CD4-positive, alpha-beta T cell treated with Interleukin-10 for 1 hour (primary cell): ENCODE data around the gene MIPEP.

ENCODE experiments used
- DNase-seq: peaks from one replicate; pipeline ENCODE4 v3.0.0-alpha.2; 2020

The MIPEP gene

DNA sequence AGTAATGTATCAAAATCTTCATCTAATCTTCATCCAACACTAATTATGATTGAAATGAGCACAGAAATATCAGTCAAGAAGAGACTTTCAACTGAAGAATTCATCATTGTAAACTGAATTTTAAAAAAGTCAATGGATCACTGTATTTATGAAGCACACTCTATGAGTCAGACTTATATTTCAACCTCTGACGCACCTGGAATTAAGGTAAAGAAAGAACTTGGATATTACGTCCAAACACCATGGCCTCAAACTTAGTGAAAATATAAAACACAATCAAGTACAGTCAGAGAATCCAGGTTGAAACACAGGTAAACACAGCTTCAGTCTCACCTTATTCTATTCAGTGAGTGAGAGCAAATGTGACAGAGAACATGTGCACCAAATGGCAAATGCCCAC, 39.5 kb downstream of the MIPEP start:
- no peak for DNase-seq

DNA sequence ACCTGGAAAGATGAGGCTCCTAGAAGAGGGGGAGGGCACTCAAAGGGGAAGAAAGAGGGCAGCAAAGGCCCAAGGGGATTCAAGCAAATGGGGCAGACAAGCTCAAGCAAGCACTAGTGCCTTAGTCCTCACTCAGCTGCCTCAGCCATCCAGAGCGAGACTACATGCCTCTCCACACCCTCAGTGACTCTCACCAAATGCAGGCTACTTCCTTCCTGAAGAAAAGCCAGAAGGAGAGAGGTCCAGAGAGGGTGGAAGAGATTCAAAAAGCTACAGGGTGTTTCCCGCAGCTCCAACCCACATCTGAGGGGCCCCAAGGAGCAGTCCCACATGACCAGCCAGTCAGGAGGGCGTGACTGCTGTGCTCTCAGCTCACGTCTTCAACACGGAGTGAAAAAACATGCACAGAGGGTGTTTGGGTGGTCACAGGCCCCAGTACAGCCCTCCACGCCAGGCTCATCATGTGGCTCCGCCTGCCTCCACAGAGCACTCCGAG, 40.5 kb downstream of the MIPEP start:
- no peak for DNase-seq

DNA sequence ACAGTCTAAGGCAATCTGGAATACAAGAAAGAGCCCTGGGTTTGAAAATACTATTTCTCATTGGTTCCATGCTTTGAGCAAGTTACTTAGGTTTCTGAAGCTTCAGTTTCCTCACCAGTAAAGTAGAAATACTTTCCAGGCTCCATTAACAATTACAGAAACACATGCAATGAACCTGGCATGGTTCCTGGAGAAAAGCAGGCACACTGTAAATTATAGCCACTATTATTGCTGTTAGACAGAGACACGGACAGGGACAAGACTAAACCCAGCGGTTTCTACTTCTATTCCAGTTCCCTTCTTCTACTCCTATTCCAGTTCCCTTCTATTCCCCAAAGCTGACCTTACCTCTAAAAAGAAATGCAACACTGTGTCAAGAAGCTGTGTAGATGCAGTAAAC, 41.2 kb downstream of the MIPEP start:
- DNase-seq, result no peak

DNA sequence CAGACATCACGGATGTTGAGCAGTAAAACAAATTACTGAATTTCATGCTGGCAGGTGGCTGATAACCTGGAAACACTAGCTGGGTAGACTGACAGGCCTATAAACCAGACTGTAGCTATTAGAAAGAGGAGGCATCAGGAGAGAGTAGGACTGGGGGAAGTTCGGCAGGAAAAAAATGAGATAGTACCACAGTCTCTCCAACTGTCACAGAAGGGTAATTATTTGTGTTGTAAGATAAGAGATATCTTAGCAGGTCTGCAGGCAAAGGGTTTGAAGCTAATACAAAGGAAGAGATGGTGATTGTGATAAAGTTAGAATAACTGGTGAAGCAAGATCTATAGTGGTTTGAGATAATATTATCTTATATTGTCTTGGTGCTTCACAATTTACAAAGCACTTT, 41.7 kb downstream of the MIPEP start:
- no peak for DNase-seq

DNA sequence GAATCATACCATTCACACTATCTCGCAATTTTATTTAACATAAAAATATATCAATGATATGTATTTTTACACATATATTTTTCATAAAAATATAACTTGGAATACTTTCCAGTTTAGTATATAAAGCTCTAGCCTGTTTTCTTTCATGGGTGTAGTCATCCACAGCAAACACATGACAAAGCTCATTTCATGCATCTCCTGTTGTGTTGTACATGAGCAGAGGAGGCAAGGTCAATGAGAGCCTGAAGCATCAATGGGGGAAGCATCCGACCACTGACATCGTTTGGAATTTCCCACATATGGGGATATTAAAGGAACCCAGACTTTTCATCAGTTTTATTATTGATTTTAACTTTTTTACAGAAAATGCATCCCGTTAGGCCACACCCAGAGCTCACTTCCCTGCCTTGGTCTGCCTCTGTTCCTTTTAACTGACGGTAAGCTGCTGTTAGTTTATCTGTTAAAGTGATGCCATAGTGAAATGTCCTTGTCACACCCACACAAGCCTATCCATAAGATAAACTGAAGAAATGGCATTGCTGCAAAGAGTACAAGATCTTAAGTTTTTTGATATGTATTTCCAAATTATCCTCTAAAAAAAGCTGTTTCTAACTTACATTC, 44.0 kb downstream of the MIPEP start:
- no peak for DNase-seq

DNA sequence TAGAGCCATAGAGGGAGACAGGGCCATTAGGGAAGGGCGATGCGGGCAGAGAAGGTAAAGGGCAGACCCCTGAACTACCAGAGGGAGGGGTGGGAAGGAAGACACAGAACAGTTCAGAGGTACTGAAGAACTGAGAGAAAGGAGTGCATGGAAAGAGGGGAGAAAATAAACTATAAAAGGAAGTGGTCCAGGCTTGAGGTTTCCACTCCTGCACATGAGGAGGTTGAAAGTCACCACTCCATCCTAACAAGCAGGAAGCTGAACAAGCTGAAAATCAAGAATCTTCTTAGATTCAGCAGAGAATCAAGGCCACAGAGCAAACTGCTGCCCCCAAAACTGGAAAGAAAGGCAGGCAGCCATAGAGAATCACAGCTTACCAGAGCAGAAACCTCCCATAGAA, 45.1 kb downstream of the MIPEP start:
- no peak for DNase-seq

DNA sequence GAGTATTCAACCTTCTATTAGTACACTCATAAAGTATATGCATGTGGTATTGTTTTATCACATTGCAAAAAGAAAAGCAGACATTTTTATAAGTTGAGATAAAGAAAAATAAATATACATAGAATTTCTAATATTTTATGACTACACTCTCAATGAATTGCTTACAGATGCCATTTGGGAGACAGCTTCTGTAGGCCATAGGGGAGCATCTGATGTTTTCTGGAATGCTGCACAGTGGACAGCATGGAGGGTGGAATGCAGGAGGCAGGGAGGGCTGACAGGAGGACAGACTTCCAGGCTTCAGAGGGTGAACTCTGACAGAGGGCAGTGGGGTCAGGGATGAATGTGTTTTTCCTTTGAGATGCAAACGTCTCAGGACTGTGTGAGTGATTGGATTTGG, 45.8 kb downstream of the MIPEP start:
- no peak for DNase-seq

DNA sequence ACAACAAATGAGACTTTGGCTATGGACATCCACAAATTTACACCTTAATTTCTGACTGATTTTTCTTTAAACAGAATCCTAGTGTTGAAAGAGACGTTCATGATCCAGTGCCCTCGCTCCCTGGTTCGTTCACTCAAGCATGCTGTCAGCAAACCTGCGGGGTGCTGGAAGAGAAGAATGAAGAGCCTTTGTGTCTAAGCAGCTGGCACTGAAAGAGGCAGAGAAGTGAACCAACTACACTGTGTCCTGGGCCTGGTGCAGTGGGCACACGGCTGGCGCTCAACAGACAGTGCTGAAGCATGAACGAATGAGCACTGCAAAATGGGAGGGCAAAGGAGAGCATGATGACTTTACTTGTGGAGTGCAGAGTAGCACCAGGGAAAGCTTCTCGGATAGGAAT, 46.8 kb downstream of the MIPEP start:
- DNase-seq, result no peak

DNA sequence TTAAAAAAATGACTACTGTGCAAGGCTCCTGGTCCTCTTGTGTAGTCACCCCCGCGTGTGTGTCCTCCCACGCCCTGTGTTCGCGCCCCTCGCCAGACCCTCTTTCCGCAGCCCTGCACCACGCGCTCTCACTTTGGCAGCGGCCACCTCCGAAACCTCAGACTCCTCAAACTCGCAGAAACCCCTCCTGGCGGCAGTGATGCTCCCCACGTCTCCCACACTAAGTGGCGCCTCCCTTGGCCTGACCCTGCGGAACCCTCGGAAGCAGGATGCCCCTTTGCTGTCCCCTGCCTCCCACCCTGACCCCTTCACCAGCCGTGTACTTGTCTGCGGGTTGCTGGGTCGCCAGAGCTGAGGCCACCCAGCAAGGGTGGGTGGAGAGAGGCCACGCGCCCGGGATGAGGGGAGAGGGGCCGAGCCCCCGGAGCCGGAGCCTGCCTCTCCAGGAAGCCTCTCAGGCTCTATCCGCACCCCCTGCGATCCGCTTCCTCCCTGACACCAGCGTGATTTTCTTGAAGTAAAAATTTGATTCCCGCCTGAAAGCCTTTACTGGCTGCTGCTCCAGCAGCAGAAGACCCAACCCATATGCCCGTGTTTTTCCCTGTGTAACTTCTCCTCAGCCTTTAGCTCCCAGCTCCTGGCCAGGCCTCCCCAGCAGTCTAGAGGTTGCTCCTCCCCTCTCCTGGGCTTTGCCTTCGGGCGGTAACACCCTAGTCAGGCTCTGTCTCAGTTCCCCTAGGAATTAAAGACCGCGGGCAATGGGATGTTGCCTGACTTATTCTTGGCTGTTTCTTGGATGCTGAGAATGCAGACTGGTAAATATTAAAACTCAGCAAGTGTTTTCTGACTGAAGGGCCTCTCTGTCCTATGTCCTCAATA, 55.2 kb downstream of the MIPEP start:
- DNase-seq, result no peak

DNA sequence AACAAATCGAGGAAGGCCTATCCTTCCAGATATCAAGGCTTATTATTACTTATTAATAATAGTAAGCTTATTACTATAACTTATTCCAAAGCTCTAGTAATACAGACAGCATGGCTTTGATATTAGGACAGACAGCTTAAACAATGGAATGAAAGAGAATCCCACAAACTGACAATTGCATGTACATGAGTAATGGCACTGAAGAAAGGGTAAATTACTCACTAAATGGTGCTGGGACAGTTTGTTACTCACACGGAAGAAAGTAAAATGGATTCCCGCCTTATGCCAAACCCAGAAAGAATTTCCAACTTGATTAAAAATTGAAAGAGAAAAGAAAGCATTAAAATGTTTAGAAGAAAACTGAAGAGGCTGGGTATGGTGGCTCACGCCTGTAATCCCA, 60.3 kb downstream of the MIPEP start:
- DNase-seq, result no peak

DNA sequence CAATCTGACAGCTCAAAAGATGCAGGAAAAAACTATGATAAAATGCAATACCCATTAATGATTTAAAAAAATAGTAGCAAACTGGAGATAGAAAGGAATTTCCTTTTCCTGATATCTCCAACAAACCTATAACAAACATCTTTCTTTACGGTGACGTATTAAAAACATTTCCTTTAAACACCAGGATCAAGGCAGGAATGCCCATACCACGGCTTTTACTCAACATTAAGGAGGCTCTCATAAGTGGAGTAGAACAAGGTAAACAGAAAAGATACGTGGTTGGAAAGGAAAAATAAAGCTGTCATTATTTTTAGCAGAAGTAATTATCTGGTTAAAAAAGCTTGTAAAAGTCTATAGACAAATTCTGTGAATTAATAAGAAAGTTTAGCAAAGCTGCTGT, 61.1 kb downstream of the MIPEP start:
- DNase-seq, result no peak

DNA sequence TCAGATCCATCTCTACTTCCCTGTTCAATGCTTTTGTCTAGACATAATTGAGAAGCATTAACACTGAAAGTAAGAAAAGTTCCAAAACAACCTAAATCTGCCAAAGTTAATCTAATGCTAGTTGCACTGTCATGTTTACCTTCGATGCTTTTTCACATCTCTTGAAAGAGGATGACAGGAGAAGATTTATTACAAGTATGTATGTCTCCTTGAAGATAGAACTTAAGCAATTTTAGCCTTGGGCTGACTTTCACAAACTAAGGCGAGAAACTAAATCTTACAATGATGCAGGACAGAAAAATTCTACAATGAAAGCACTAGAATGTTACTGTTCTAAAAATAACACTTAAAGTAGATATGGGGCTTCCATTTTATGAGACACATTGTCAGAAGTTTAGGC, 64.0 kb downstream of the MIPEP start:
- no peak for DNase-seq

DNA sequence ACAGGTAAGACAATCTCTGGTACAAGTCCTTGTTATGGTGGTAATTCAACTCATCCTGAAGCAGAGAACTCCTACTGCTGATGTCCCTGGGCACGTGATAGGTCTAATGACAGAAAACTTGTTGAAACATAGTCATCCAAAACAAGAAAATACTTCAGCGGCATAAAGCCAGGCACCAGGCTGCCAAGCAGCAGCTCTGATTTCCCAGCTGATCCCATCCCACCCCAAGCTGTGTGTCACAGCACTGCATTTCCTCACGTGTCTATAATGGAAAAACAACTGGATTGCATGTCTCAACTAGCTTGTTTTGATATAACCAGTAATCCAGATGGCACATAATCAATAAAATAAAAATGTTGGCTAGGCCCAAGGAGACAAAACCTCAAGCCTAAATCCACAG, 64.8 kb downstream of the MIPEP start:
- DNase-seq, result no peak

DNA sequence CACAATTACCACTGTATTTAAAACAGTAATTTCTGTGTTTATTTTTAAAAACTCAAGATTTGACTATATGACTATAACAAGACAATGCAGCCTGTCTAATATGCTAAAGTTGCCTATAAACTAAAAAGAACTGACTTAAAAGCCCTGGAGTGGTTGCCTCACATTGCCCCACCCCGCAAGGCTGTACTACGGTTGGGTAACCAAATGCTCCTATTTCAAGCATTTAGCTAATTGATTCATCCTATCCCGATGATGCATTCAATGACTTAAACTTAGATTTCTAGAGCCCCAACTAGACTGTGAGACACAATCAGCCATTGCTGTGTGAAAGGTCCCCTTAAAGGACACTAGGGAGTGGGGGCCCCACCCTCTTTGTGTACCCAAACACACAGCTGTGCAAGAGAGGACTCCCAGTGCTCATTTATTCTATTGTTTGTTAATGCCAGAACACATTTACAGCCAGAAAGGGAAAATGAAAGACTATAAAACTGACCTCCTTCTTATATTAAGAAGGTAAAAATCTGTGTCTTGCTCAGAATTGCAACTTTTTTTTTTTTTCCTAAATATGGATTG, 66.9 kb downstream of the MIPEP start:
- no peak for DNase-seq

DNA sequence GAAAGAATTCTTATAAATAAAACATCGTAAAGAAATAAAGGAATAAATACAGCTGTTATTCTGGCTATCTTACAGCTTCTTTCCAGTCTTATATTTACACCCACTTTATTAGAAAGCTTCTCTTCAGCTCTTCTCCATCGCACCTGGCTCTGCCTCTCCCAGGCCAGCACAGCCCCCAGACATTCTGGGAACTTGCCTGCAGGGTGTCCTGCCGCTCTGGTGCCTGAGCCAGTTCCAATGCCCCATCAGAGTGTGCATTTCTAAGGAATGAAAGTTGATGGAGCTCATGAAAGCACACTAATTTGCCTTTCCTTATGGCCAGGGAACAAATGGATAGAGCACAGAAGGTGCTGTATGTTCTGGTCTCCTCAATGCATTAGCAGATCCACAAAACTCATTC, 68.7 kb downstream of the MIPEP start:
- DNase-seq, result no peak

DNA sequence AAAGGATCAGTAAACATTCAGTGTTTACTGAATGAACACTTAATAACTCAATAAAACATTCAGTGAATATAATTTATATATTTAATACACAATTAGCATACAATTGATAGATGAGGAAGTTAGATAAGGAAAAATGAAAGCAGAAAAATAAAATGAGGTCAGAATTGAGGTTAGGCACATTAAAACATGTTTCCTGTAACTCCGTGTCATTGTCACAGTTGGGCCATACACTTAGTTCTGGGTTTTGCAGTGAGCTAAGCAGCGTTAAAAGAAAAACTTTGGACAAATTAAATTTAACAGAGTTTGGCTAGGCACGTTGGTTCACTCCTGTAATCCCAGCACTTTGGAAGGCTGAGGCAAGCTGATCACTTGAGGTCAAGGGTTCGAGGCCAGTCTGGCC, 71.4 kb downstream of the MIPEP start:
- DNase-seq, result no peak

DNA sequence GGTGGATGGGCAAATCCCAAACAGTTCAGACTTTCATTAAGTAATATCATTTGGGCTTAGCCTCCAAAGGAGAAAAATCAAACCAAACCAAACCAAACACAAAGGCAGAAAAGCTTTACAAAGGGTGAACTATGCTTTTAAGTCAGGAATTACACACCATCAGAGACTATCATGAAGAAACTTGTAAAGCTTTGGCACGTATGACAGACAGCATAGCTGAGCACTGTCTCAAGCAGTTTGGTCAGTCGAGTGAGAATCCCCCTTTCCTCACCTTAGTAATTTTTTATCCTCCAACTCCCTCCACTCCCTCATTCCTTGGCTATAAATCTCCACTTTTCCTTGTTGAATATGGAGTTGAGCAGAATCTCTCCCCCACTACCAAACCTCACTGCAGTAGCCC, 72.1 kb downstream of the MIPEP start:
- no peak for DNase-seq

DNA sequence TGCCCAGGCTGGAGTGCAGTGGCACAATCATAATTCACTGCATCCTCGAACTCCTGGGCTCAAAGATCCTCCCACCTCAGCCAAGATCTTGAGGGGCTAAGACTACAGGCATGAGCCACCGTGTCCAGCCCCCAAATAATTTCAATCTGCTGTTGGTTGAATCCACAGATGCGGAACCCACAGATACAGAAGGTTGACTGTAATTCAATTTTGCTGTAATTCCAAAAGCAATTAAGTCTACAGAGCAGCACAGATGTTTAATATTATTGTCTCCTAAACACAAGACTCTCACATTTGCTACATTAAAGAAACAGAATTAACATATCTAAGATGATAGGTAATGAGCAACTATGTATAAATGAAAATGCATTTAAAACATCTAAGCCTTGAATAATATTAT, 75.6 kb downstream of the MIPEP start:
- no peak for DNase-seq

DNA sequence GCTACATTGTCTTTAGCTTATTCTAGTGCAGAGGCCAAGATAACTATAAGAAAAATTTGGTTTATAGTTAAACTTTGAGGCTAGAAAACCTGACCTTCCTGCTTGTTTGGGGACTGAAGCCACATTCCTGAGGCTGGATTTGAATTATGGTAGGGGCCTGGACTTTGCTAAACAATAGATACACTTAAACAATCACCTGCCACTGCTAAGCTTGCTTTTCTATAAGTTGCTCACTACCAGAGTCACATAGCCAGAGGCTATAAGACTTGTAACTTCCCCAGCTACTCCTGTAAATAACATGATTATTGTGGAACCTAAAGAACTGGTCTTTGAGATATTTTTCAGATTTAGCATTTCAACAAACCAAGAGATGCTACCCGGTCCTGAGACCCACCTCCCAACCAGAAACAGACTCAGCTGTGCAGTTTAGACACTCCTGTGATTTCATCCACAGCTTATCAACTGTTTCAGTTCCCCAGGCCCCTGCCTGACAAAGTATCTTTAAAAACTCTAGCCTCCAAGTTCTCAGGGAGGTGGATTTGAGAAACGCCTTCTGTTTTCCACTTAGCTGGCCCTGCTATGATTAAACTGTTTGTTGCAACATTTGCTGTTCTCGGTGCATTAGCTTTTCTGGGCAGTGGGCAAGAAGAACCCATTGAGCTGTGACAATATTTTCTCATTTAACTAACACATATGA, 77.7 kb downstream of the MIPEP start:
- DNase-seq, result no peak

DNA sequence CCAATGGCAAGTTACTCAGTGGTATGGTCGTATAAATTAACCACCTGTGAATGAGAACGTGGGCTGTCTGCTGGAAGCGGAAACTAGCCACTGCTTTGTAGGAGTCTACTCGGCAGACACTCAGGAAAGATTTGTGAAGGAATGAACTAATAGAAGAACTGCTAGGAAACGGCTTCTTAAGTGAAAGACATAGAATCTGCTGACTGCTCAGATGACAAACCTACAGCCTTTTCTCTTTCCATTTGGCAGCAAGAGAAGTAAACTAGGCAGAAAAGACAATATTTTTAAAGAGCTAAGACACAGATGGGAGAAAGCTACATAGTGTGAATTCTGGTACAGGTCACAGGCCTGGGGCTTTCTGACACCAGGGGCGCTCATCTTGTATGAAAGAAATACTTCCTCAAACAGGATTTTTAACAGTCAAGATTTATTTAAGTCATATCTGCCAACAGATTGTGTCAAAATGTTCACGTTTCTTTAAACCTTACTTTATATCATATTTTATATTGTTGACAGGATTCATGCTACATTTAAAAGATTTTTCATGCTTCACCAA, 78.4 kb downstream of the MIPEP start:
- DNase-seq, result no peak

DNA sequence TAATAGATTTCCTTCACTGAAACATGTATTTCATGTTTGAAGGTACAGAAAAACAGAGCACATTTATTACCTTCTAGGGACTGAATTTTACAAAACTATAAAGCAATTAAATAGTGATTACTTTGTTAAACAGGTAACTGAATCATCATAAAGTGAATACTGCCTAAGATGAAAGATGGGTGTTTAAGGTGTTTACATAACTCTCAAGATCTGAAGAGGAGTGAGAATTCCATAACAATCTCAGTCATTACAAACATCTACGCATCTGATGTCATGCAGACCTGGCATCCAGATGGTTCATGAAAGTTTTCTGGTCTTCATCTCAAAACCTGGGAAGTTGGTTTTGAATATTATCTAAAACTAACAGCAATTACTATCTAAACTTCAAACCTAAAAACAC, 80.4 kb downstream of the MIPEP start:
- no peak for DNase-seq

DNA sequence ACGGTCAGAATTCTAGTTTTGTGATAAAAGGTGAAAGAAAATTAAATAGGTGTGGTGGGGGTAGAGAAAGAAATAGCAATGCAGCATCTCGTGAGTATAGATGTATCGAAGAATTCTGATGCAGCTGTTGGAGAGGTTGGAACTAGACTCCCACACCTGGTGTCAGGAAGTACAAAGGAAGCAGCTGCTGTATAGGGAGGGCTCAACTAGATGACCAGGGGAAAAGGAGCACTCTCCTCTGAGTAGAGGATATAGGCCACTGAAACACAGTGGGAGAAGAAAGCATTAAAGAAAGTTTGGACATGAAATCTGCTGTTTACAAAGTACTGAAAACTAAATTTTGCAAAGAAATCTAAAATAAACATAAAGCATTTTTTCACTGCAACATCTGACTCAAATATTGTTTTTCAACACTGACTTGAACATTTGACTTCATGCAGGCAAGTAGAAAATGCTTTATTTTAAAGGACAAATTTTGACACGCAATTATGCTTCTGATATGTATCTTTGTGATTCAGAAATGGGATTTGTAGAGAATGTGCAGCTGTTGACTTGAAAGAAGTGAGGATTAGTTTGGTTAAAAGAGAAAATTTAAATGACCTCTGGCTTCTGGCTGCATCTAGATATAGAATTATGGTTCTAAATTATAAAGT, 82.2 kb downstream of the MIPEP start:
- no peak for DNase-seq

DNA sequence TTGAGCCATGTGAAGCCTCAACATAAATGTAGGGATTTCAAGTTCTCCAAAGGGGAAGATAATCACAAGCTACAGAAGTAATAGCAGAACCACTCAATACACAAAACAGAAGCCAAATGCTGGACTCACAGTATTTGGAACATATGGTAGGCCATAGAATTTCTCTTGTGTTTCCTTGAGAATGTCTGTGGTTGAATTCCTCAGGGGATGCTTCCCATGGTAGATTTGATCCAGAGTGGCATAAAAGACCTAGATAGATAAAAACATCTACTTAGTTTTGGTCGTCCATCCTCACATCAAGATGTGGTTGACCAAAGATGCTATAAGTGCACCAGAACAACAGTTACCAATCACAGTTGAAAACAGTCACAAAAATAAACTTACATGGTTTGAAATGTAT, 83.4 kb downstream of the MIPEP start:
- DNase-seq, result no peak
